GM21723 (cell line): ENCODE measurements around the gene RIC3.

Experiments
- ATAC-seq: cut with Tn5 transposase; IDR thresholded peaks from one replicate; pipeline ENCODE4 v1.9.1; 2021; ENCODE audit warnings: mild to moderate bottlenecking, moderate library complexity; ENCODE audit not compliant: unreplicated experiment

RIC3 gene

GRCh38 chr11:8105666-8106065 is 63.2 kb downstream of the RIC3 start:
- ATAC-seq: no peak

DNA sequence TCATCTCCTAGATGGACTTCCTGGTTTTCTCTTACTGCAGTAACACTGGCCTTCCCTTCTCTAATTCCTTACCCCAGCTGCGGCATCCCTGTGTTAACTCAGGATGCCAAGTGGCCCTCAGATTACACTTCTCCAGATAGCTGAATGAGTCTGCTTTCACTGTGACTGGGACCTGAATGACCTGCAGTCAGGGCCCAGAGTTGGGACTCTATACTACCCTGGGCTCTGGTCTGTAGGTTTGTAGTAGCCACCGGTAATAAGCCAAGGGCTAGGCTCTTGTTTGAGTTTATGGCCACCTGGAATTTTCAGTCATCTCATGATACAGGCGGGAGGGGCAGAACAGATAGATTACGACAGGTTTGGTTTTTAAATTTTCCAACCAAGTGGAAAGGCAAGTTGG is 63.7 kb downstream of the RIC3 start:
- no peak for ATAC-seq

GRCh38 chr11:8103909-8104308 is 64.9 kb downstream of the RIC3 start:
- no peak for ATAC-seq

DNA sequence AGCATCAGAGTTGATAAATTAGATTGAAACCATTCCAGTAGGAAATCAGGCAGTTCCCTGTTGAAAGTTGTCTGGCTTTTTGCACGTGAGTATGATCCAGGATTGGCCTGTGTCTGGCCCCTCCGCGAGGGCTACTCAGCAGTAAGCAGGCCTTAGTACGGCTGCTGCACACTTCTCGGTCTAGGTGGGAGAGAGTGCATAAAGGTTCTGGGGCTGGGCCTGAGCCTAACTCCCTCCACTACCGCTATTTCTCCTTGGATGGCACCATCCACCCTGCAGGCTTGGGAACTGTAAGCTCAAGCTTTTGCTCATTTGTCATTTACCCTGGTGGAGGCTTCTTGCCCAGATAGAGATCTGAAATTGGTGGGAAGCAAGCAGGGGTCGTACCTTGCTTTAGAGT is 65.9 kb downstream of the RIC3 start:
- ATAC-seq: no peak

GRCh38 chr11:8102296-8102915 is 66.4 kb downstream of the RIC3 start:
- ATAC-seq: no peak

- ATAC-seq: no peak
Measured at GRCh38 chr11:8101421-8101820, 67.4 kb downstream of the RIC3 start.

DNA sequence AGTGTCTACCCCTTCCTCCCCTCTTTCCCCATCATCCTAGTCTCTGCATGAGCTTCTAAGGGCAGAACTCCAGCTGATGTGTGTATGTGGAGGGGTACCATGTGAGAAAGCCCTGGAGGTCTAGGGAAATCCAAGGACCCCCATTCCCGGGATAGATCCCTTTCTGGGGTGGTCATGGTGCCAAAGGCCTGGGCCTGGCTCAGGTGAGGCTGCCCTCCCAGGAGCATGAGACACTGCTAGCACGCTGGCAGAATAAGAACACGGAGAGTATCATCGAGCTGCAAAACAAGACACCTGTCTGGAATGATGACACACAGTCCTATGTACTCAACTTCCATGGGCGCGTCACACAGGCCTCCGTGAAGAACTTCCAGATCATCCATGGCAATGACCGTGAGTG is 68.2 kb downstream of the RIC3 start:
- no peak for ATAC-seq

DNA sequence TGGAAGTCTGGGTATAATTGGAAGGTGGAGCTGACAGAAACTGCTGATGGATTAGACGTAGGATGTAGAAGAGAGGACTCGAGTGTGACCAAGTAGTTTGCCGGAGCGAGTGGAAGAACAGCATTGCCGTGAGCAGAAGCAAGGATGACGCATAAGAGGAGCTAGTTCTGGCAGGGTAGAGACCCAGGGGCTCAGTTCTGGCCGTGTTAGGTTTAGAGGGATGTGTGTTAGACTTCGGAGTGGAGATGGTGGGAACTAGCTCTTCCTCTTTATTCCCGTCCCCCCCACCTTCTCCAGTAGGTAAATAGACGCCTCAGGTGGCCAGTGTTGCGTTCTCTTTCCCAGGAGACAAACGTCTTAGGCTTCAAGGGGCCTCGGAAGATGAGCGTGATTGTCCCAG is 68.7 kb downstream of the RIC3 start:
- ATAC-seq: no peak

GRCh38 chr11:8099291-8099899 is 69.4 kb downstream of the RIC3 start:
- ATAC-seq: peak; percentile 73

DNA sequence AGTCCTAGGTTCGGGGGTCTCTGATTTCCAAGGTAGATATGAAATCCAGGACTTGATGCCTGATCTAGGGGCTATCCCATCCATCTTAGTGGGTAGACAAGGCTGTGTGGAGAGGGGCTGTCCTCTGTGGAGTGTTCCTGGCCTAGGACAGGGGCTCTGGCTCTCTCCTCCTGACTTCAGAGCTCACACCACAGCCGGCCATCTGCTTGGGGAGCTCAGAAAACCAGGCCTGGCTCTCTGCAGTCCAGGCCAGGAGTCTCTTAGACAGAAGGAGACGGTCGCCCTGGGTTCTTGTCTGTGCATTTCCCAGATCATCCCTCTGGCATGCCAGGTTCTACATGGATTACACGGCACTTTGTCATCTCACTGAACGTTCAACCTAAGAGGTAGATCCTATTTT is 69.9 kb downstream of the RIC3 start:
- ATAC-seq: no peak

DNA sequence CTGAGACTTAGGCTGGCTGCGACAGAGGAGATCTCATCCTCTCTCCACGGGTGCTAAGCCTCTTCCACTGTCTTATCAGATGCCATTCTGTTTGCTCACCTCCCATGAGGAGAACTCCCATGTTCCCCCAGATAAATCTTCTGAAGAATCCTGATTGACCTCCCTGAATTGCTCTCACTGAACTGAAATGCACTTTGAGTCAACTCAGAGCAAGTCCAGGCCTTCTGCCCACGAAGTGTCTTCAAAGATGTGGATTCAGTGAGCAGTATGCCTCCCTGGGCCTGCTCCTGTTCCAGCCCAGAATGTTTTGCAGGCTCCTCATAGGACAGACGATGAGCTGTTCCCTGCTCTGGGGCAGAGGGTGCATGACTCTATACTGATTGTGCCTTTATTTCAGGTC is 70.5 kb downstream of the RIC3 start:
- ATAC-seq: no peak

DNA sequence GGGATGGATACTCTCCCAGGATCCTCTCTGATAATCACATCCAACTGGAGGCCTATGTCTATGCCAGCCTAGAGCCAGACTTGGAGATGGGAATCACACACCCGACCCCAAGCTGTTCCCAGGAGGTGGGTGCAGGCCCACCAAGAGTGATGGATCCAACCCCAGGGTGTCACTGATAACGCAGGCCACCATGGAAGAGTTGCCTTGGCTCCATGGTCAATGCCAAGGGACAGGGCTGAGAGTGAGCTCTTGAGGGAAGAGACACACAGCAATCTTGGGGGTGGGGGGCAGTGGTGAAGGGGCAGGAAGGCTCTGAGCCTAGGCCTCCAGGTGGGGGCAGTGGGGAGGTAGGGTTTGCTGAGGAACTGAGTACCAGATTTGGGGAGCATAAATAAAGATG is 70.9 kb downstream of the RIC3 start:
- no peak for ATAC-seq

GRCh38 chr11:8097468-8097867 is 71.4 kb downstream of the RIC3 start:
- ATAC-seq: no peak

- ATAC-seq: no peak
Measured at GRCh38 chr11:8097062-8097461, 71.8 kb downstream of the RIC3 start.

DNA sequence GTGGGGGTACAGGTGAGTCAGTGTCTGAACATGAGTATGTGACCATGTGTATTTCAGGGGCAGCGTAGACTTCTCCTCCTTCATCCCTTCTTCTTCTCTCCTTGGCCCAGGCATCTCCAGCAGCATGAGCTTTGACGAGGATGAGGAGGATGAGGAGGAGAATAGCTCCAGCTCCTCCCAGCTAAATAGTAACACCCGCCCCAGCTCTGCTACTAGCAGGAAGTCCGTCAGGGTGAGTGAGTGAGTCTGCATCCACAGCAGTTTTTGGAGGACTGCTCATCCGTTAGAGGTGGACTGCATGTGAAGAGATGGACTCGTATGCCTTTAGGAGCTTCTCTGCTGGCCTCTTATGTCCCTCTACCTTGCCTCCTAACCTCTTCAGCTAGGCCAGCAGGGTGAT is 72.2 kb downstream of the RIC3 start:
- ATAC-seq: no peak

DNA sequence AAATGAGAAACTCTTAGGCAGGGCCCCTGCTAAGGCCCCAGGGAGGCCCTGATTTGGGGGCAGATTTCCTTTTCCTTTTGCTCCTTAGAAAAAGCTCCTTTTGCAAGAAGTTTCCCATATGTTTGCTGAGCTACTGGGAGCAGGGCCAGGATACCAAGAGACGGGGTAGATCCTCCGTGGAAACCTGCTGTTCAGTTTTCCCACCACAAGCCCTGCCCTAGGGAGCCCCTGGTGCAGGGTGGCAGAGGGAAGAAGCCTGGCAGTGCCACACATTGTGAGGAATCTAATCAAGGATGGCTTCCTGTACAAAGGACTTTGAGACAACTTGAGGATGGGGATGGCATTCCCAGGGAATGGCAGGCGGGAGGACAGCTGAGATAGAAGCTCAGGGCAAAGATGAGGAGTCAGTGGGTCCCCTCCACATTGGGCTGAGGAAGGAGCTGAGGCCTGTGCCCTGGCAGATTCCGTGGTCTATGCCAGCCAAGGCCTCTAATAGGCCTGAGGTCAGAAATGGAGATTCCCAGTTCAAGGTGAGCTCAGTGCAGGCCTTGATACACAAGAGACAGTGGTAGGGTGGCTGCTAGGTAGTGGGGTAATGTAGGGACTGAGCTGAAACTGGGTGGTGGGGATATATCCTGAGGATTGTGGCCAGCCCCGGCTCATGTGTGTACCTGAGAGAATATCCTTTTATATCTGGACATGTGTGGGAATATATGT is 72.9 kb downstream of the RIC3 start:
- ATAC-seq: no peak

GRCh38 chr11:8095371-8095770 is 73.5 kb downstream of the RIC3 start:
- no peak for ATAC-seq

- ATAC-seq: no peak
Measured at GRCh38 chr11:8094656-8095055, 74.2 kb downstream of the RIC3 start.

DNA sequence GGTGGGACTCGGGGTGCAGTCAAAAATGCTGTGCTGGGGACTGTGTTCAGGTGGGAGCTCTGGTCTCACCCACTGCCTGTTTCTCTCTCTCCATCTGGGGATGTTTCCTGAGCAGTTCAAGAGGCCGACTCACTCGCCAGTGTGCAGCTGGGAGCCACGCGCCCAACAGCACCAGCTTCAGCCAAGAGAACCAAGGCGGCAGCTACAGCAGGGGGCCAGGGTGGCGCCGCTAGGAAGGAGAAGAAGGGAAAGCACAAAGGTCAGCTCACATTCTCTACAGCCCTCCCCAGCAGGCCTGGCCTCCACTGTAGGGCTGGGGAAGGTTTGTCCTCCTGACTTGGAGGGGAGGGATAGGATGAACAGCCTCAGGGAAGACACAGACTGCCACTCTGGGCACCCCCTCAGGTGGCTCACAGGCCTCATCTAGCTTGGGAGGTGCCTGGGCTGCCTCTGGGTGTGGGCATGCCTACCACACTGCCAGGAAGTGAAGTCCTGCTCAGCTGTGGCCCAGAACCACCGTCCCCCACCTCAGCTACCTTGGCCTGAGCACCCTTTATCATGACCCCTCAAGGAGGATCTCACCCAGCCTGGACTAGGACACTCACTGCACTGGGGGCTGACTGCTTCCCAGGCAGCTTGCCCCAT is 74.8 kb downstream of the RIC3 start:
- no peak for ATAC-seq

- ATAC-seq: peak; percentile 76
Measured at GRCh38 chr11:8092587-8093424, 76.0 kb downstream of the RIC3 start.

DNA sequence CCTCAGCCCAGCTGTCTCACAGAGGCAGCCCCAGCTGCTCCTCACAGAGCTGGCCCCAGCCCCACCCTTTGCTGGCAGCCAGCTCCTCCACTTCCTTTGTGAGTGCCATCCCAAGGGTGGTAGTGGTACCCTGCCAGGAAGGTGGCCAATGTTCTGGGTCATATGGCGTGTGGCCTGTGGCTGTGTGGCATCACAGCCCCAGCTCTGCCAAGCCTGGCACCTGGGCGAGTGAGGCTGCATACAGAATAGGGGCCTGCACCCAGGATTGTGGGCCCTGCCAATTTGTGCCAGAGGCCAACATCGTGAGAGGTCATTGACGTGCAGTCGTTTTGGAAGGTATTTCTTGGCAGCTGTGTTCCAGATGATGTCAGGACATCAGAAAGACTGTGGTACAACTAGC is 77.1 kb downstream of the RIC3 start:
- no peak for ATAC-seq
